Natural killer cell (primary cell): ENCODE results near the gene SPATA2L. TPM values are rescaled to one million over a fixed set of nuclear protein-coding genes. Genes with fewer than 3 reads are reported as not detected.

ENCODE experiments used
- ATAC-seq, 3 donors: fragments of 150-1000 bp in 2 of 3; fragments of 200-7000 bp in 1 of 3; cut with Tn5 transposase; 1 replicate in 1 of 3; 2 replicates in 2 of 3; pipeline ENCODE4 v1.10.0; 2021; ENCODE audit warnings: mild to moderate bottlenecking in 2 of 3, moderate library complexity in 2 of 3
- DNase-seq, 2 donors: peaks; one replicate each; pipeline versions ENCODE4 v3.0.0 to v3.0.0-alpha.2; 2013 to 2021; ENCODE audit warnings: mixed read lengths in 1 of 2
- H3K27ac ChIP-seq: one replicate; pipeline ENCODE4 v1.5.1; 2013; ENCODE audit warnings: mild to moderate bottlenecking, low read length
- H3K27me3 ChIP-seq: one replicate; pipeline ENCODE4 v1.6.1; 2013; ENCODE audit warnings: low read length; ENCODE audit not compliant: control insufficient read depth, insufficient read depth
- H3K36me3 ChIP-seq: one replicate; pipeline ENCODE4 v1.6.1; 2013; ENCODE audit warnings: low read length; ENCODE audit not compliant: control insufficient read depth, insufficient read depth
- H3K4me1 ChIP-seq: one replicate; pipeline ENCODE4 v1.6.1; 2013; ENCODE audit warnings: low read length; ENCODE audit not compliant: control insufficient read depth, insufficient read depth
- H3K4me3 ChIP-seq: one replicate; pipeline ENCODE4 v1.5.1; 2013; ENCODE audit warnings: low read length
- H3K9me3 ChIP-seq: one replicate; pipeline ENCODE4 v1.6.1; 2013; ENCODE audit warnings: low read length; ENCODE audit not compliant: control insufficient read depth, insufficient read depth
- H3K27ac Mint-ChIP-seq, 2 donors: one replicate each; pipeline ENCODE4 v1.8.0; 2022; ENCODE audit warnings: mild to moderate bottlenecking in 2 of 2, mixed read lengths in 2 of 2, moderate library complexity in 1 of 2
- H3K27me3 Mint-ChIP-seq, 2 donors: one replicate each; pipeline ENCODE4 v1.8.0; 2022; ENCODE audit warnings: low read depth in 2 of 2, mixed read lengths in 2 of 2
- H3K36me3 Mint-ChIP-seq: one replicate; pipeline ENCODE4 v1.8.0; 2022; ENCODE audit warnings: mixed read lengths
- H3K4me1 Mint-ChIP-seq, 2 donors: one replicate each; pipeline ENCODE4 v1.8.0; 2022; ENCODE audit warnings: mixed read lengths in 2 of 2
- H3K4me3 Mint-ChIP-seq: one replicate; pipeline ENCODE4 v1.8.0; 2022; ENCODE audit warnings: mild to moderate bottlenecking, moderate library complexity, mixed read lengths
- H3K9me3 Mint-ChIP-seq, 2 donors: one replicate each; pipeline ENCODE4 v1.8.0; 2022; ENCODE audit warnings: mixed read lengths in 2 of 2
- CTCF ChIP-seq: fragments of 200-600 bp; IDR thresholded peaks from one replicate; pipeline ENCODE4 v1.8.0; 2022; ENCODE audit warnings: antibody characterized with exemption
- WGBS: methylation state at CpG from one replicate; pipeline ENCODE4 v1.1.7; 2013; ENCODE audit warnings: missing lambda C conversion rate; ENCODE audit not compliant: insufficient coverage; 5-methylcytosine and 5-hydroxymethylcytosine counted together
- intact Hi-C: fragments of 100-400 bp; cut with micrococcal nuclease; formaldehyde crosslinking; loops from one replicate; pipeline ENCODE4 v1.14.2; 2022
- total RNA-seq, 4 donors: library from RNA; stranded (reverse); fragments of 120-200 nt in 1 of 4; gene quantifications; one replicate each; pipeline versions ENCODE4 v1.2.3 to v1.2.4, GENCODE V29; 2013 to 2022

SPATA2L gene
- total RNA-seq, 3 donors from 2014 or later (not counting 1 experiment from before 2014, with no cell fraction given) = 23.1 to 37.9 (median 24.0) TPM

- DNase-seq (no peak), ATAC-seq (no peak)
- Mint-ChIP-seq H3K27ac (no peak overlapping the region), H3K9me3 (no peaks in the 10 kb centered on the region), H3K4me1 (peaks cover 3% of the 10 kb centered on the region in 2 donors), H3K4me3 (no peak overlapping the region), H3K36me3 (no peaks in the 10 kb centered on the region), H3K27me3 (no peaks in the 10 kb centered on the region)
- TF ChIP-seq CTCF = no peak
- Histone ChIP-seq H3K4me1 (peaks cover 23% of the 10 kb centered on the region), H3K4me3 (no peak overlapping the region), H3K36me3 (no peaks in the 10 kb centered on the region), H3K9me3 (no peaks in the 10 kb centered on the region), H3K27ac (no peak overlapping the region), H3K27me3 (no peaks in the 10 kb centered on the region)
- WGBS = 94% methylated on average over 63 of the region's 63 CpGs
- intact Hi-C loops = no loop called here
These were observed 9.4 kb upstream of the SPATA2L start for GRCh38 chr16:89710709-89711564.

- Mint-ChIP-seq H3K27me3 (no peaks in the 10 kb centered on the region), H3K4me1 (peaks cover 6% of the 10 kb centered on the region in 2 donors), H3K9me3 (no peaks in the 10 kb centered on the region), H3K36me3 (no peaks in the 10 kb centered on the region), H3K4me3 (no peak overlapping the region), H3K27ac (no peak overlapping the region)
- 91% methylated on average over 19 of the region's 19 CpGs for WGBS
- no peaks in the 10 kb centered on the region for H3K27me3 ChIP-seq
- H3K36me3 ChIP-seq = no peaks in the 10 kb centered on the region
- intact Hi-C loops = loop anchor here (5.0 kb wide), 2 partner anchors 52 to 202 kb away; no protein-coding TSS in a partner anchor
- peaks cover 26% of the 10 kb centered on the region for H3K4me1 ChIP-seq
- no peak overlapping the region for H3K4me3 ChIP-seq
- TF ChIP-seq CTCF = no peak
- no peak for DNase-seq
- no peak overlapping the region for H3K27ac ChIP-seq
- no peak for ATAC-seq
- no peaks in the 10 kb centered on the region for H3K9me3 ChIP-seq
These were observed 8.4 kb upstream of the SPATA2L start for GRCh38 chr16:89709716-89710432.

- Histone ChIP-seq H3K4me3 (no peak overlapping the region), H3K27me3 (no peaks in the 10 kb centered on the region), H3K36me3 (no peaks in the 10 kb centered on the region), H3K4me1 (peaks cover 26% of the 10 kb centered on the region), H3K27ac (no peak overlapping the region), H3K9me3 (no peaks in the 10 kb centered on the region)
- no peaks in the 10 kb centered on the region for H3K36me3 Mint-ChIP-seq
- H3K9me3 Mint-ChIP-seq = no peaks in the 10 kb centered on the region
- H3K4me3 Mint-ChIP-seq = no peak overlapping the region
- intact Hi-C loops = loop anchor here (5.0 kb wide), 2 partner anchors 53 to 203 kb away; no protein-coding TSS in a partner anchor
- H3K4me1 Mint-ChIP-seq = peaks cover 6% of the 10 kb centered on the region in 2 donors
- H3K27me3 Mint-ChIP-seq = no peaks in the 10 kb centered on the region
- 97% methylated on average over 10 of the region's 10 CpGs for WGBS
- H3K27ac Mint-ChIP-seq = no peak overlapping the region
- ATAC-seq (no peak), DNase-seq (no peak)
- TF ChIP-seq CTCF = no peak
These were observed 7.7 kb upstream of the SPATA2L start for GRCh38 chr16:89709166-89709565.
